Measurements from ENCODE around the gene MOV10. TPM values are rescaled to one million over a fixed set of nuclear protein-coding genes. Genes with fewer than 3 reads are reported as not detected.

Gene MOV10
- total and polyA plus RNA-seq, 9 of the 15 experiments (the other 6 are each of a cell fraction or from before 2014, with no cell fraction given): 16.7 to 105 (median 49.5) TPM

- no peak for TF ChIP-seq KAT2B (IDR thresholded peaks at IDR 0.05; ENCODE audit: low read depth, low read length)
- no peak for TF ChIP-seq PRDM10 (IDR thresholded peaks at IDR 0.05; ENCODE audit: partially characterized antibody)
- TF ChIP-seq ZKSCAN1 (IDR thresholded peaks at IDR 0.05; ENCODE audit: low read depth, low read length): no peak
- TF ChIP-seq TEAD1 (CRISPR knock-in tag; IDR thresholded peaks at IDR 0.05): peak in 1 of 2 experiments; percentile 84; a peak in 1 of 4 replicates
- TF ChIP-seq CREB3L1 (IDR thresholded peaks at IDR 0.05; ENCODE audit: borderline replicate concordance, low read depth): no peak
- TF ChIP-seq HOXB6 (CRISPR knock-in tag; IDR thresholded peaks at IDR 0.05; ENCODE audit: borderline replicate concordance): no peak
- no peak for TF ChIP-seq RERE (CRISPR knock-in tag; IDR thresholded peaks at IDR 0.05; ENCODE audit: borderline replicate concordance)
- TF ChIP-seq MTA3 (IDR thresholded peaks at IDR 0.05; ENCODE audit: borderline replicate concordance): no peak; the same call in 1 of the 2 replicates
- no peak; the same call in 1 of the 2 replicates for TF ChIP-seq HMGXB4 (CRISPR knock-in tag; IDR thresholded peaks at IDR 0.05)
- TF ChIP-seq YY1 (IDR thresholded peaks at IDR 0.05; ENCODE audit: borderline replicate concordance in 1 of 3, control insufficient read depth in 1 of 3, extremely low read depth in 1 of 3, insufficient read depth in 3 of 3, insufficient read length in 1 of 3, insufficient replicate concordance in 2 of 3, low read depth in 1 of 3, low read length in 2 of 3): peak in 2 of 3 experiments; percentile 39 to 64
Measured at GRCh38 chr1:112674986-112675727, 698 bp downstream of the MOV10 start (continued).
